IMR-90 (cell line): ENCODE results near the gene MGAT5. TPM values are rescaled to one million over a fixed set of nuclear protein-coding genes. Genes with fewer than 3 reads are reported as not detected.
A peak's percentile ranks its signal among the peaks of the same experiment; 100 is the strongest.

Source experiments
- ATAC-seq: fragments of 200-7000 bp; cut with Tn5 transposase; 2 replicates; pipeline ENCODE4 v1.9.1; 2020; ENCODE audit warnings: low read depth, mild to moderate bottlenecking, moderate library complexity
- BruUV-seq: library from RNA; stranded (reverse); fragments of 400-500 nt; replicated peaks from 2 replicates; lab custom pipeline; 2021; lab: Mats Ljungman, UMichigan
- CTCF ChIA-PET: fragments of 300-600 bp; formaldehyde crosslinking; extraction: SDS; loops from one replicate; lab custom pipeline; 2021; ENCODE audit warnings: antibody characterized with exemption; lab: Yijun Ruan, JAX
- POLR2A ChIA-PET: fragments of 300-600 bp; sonication (Branson Sonifier 250); formaldehyde crosslinking; loops from one replicate; lab custom pipeline; 2022; ENCODE audit warnings: antibody characterized with exemption; ENCODE audit not compliant: unreplicated experiment; lab: Charles Lee
- DNase-seq: peaks from one replicate; pipeline ENCODE4 v3.0.0; 2013
- H2AFZ ChIP-seq: replicated peaks from 2 replicates; pipeline ENCODE3; 2013; ENCODE audit warnings: low read length, mild to moderate bottlenecking; ENCODE audit not compliant: poor library complexity
- H2AK5ac ChIP-seq: 2 replicates; pipeline ENCODE4 v1.6.1; 2013; ENCODE audit warnings: low read depth, low read length, inconsistent platforms
- H2AK9ac ChIP-seq: replicated peaks from 2 replicates; pipeline ENCODE3; 2013; ENCODE audit warnings: mild to moderate bottlenecking, low read depth, low read length, moderate library complexity; ENCODE audit not compliant: poor library complexity
- H2BK120ac ChIP-seq: 2 replicates; pipeline ENCODE4 v1.6.1; 2013; ENCODE audit warnings: low read depth, low read length, inconsistent platforms
- H2BK15ac ChIP-seq: 3 replicates; pipeline ENCODE4 v1.6.1; 2013; ENCODE audit warnings: low read depth, low read length, inconsistent platforms
- H2BK20ac ChIP-seq: 2 replicates; pipeline ENCODE4 v1.6.1; 2013; ENCODE audit warnings: low read depth, mild to moderate bottlenecking, inconsistent platforms, low read length, moderate library complexity
- H2BK5ac ChIP-seq: 2 replicates; pipeline ENCODE4 v1.6.1; 2013; ENCODE audit warnings: mild to moderate bottlenecking, low read depth, low read length, inconsistent platforms; ENCODE audit not compliant: poor library complexity, severe bottlenecking
- H3K14ac ChIP-seq: replicated peaks from 2 replicates; pipeline ENCODE4 v1.6.1; 2013; ENCODE audit warnings: low read depth, low read length, inconsistent platforms
- H3K18ac ChIP-seq: 2 replicates; pipeline ENCODE4 v1.6.1; 2013; ENCODE audit warnings: low read depth, low read length, control low read depth
- H3K23ac ChIP-seq: 2 replicates; pipeline ENCODE4 v1.6.1; 2013; ENCODE audit warnings: low read depth, low read length, inconsistent platforms
- H3K27ac ChIP-seq: 2 replicates; pipeline ENCODE4 v1.5.1; 2013; ENCODE audit warnings: mild to moderate bottlenecking, control low read depth, low read length; ENCODE audit not compliant: insufficient read depth
- H3K27me3 ChIP-seq: 2 replicates; pipeline ENCODE4 v1.6.1; 2013; ENCODE audit warnings: low read length; ENCODE audit not compliant: control insufficient read depth, insufficient read depth
- H3K36me3 ChIP-seq: 2 replicates; pipeline ENCODE4 v1.6.1; 2013; ENCODE audit warnings: low read length, mixed read lengths; ENCODE audit not compliant: control insufficient read depth, insufficient read depth
- H3K4ac ChIP-seq: 2 replicates; pipeline ENCODE4 v1.6.1; 2013; ENCODE audit warnings: low read depth, low read length, inconsistent platforms
- H3K4me1 ChIP-seq: 2 replicates; pipeline ENCODE4 v1.6.1; 2013; ENCODE audit warnings: low read length, mixed read lengths; ENCODE audit not compliant: control insufficient read depth, insufficient read depth
- H3K4me2 ChIP-seq: 2 replicates; pipeline ENCODE4 v1.6.1; 2013; ENCODE audit warnings: low read depth, mild to moderate bottlenecking, control low read depth, low read length, moderate library complexity
- H3K4me3 ChIP-seq: 2 replicates; pipeline ENCODE4 v1.5.1; 2013; ENCODE audit warnings: low read depth, mild to moderate bottlenecking, control low read depth, low read length, moderate library complexity; ENCODE audit not compliant: insufficient read depth
- H3K56ac ChIP-seq: 2 replicates; pipeline ENCODE4 v1.6.1; 2013; ENCODE audit warnings: low read length, inconsistent platforms; ENCODE audit not compliant: insufficient read depth; ENCODE audit errors: extremely low read depth
- H3K79me1 ChIP-seq, 2 experiments: 2 replicates each; pipeline ENCODE4 v1.6.1; 2013; ENCODE audit warnings: low read length in 2 of 2, inconsistent platforms in 1 of 2, low read depth in 1 of 2
- H3K9ac ChIP-seq: 2 replicates; pipeline ENCODE4 v1.6.1; 2013; ENCODE audit warnings: low read depth, low read length, control low read depth
- H3K9me1 ChIP-seq: 2 replicates; pipeline ENCODE4 v1.6.1; 2013; ENCODE audit warnings: low read length, inconsistent platforms; ENCODE audit not compliant: insufficient read depth
- H3K9me3 ChIP-seq: 2 replicates; pipeline ENCODE4 v1.6.1; 2013; ENCODE audit warnings: low read length; ENCODE audit not compliant: control insufficient read depth, insufficient read depth
- H4K20me1 ChIP-seq: 2 replicates; pipeline ENCODE4 v1.6.1; 2013; ENCODE audit warnings: low read length, inconsistent platforms; ENCODE audit not compliant: insufficient read depth
- H4K5ac ChIP-seq: 2 replicates; pipeline ENCODE4 v1.6.1; 2013; ENCODE audit warnings: mild to moderate bottlenecking, low read depth, low read length, control low read depth
- H4K8ac ChIP-seq, 2 experiments: 2 replicates each; pipeline ENCODE4 v1.6.1; 2013; ENCODE audit warnings: low read depth in 2 of 2, low read length in 2 of 2, control low read depth in 1 of 2, inconsistent platforms in 1 of 2
- H4K91ac ChIP-seq: 2 replicates; pipeline ENCODE4 v1.6.1; 2013; ENCODE audit warnings: low read depth, low read length, inconsistent platforms; ENCODE audit not compliant: insufficient read depth
- CEBPB ChIP-seq: IDR thresholded peaks from 2 replicates; pipeline ENCODE4 v1.6.1; 2012; ENCODE audit warnings: low read depth, low read length, improper control_type of control experiment
- FOS ChIP-seq: fragments of 150-350 bp; IDR thresholded peaks from 2 replicates; pipeline ENCODE4 v1.6.1; 2016; ENCODE audit warnings: low read depth, low read length
- MAZ ChIP-seq: IDR thresholded peaks from 2 replicates; pipeline ENCODE4 v1.6.1; 2012; ENCODE audit warnings: low read depth, mild to moderate bottlenecking, low read length, improper control_type of control experiment, moderate library complexity, borderline replicate concordance
- RAD21 ChIP-seq: IDR thresholded peaks from 2 replicates; pipeline ENCODE4 v1.6.1; 2012; ENCODE audit warnings: low read length, improper control_type of control experiment
- WGBS, 2 experiments: methylation state at CpG; one replicate each; pipeline versions ENCODE4 v1.1.5 to v1.1.7; 2013; ENCODE audit warnings: missing lambda C conversion rate in 2 of 2; ENCODE audit not compliant: insufficient read length in 1 of 2; ENCODE audit errors: extremely low coverage in 2 of 2; 5-methylcytosine and 5-hydroxymethylcytosine counted together
- dilution Hi-C: fragments of 300-500 bp; cut with HindIII; formaldehyde crosslinking; loops from one replicate; pipeline ENCODE4 v1.14.3; 2018; ENCODE audit warnings: low sequenced_read_pairs; ENCODE audit not compliant: unreplicated experiment
- in situ Hi-C: fragments of 300-500 bp; cut with MboI; formaldehyde crosslinking; loops from 3 replicates; pipeline ENCODE4 v1.14.3; 2019; ENCODE audit warnings: low sequenced_read_pairs, inconsistent platforms, mixed read lengths
- intact Hi-C: fragments of 100-400 bp; cut with micrococcal nuclease; formaldehyde crosslinking; loops from 2 replicates; pipeline ENCODE4 v1.10.0; 2022
- polyA plus RNA-seq, 3 experiments: library from polyadenylated mRNA; depleted of rRNA; stranded (reverse); fragments of >200 nt; gene quantifications; 2 replicates each; pipeline ENCODE4 v1.2.3, GENCODE V29; 2012; ENCODE audit warnings: low replicate concordance in 1 of 3
- total RNA-seq: library from RNA; depleted of rRNA; stranded (reverse); fragments of >200 nt; gene quantifications from 2 replicates; pipeline ENCODE4 v1.2.3, GENCODE V29; 2012
- TF ChIP-seq, protein P1 (sequence below): fragments of 150-350 bp; IDR thresholded peaks from 2 replicates; pipeline ENCODE4 v1.6.1; 2016; ENCODE audit warnings: low read depth, mild to moderate bottlenecking, low read length, moderate library complexity, borderline replicate concordance

The MGAT5 gene
- total and polyA plus RNA-seq, 2 of the 4 experiments (the other 2 are of a cell fraction), result 22.9 to 59.9 TPM

DNA sequence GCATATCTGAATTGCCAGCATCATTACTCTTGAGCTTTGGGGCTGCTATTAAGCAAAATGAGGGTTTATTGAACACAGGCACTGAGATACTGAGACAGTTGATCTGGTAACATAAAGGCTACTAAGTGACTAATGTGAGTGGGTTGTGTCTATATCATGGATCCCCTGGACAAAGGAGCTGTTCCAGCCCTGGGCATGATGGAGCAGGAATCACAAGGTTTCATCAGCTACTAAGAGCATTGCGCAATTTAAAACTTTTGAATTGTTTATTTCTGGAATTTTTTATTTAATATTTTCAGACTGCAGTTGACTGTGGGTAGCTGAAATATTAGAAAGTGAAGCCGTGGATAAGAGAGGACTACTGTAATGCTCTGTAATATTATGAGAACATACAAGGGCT is 73.5 kb downstream of the MGAT5 start:
- no peak overlapping the region for H2AFZ ChIP-seq
- H2BK120ac ChIP-seq, result no peak overlapping the region
- no peak overlapping the region for H4K91ac ChIP-seq
- no peak overlapping the region for H2AK5ac ChIP-seq
- no peak overlapping the region for H3K4ac ChIP-seq
- H3K14ac ChIP-seq, result no peak overlapping the region
- no peak overlapping the region for H3K56ac ChIP-seq
- TF ChIP-seq CEBPB (peak; percentile 99), RAD21 (no peak), FOS (no peak), MAZ (no peak)
- TF ChIP-seq, protein P1, sequence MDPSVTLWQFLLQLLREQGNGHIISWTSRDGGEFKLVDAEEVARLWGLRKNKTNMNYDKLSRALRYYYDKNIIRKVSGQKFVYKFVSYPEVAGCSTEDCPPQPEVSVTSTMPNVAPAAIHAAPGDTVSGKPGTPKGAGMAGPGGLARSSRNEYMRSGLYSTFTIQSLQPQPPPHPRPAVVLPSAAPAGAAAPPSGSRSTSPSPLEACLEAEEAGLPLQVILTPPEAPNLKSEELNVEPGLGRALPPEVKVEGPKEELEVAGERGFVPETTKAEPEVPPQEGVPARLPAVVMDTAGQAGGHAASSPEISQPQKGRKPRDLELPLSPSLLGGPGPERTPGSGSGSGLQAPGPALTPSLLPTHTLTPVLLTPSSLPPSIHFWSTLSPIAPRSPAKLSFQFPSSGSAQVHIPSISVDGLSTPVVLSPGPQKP, result no peak
- no peak overlapping the region for H2AK9ac ChIP-seq
- H3K23ac ChIP-seq, result no peak overlapping the region
- DNase-seq, result peak; percentile 68
- H4K20me1 ChIP-seq, result no peaks in the 10 kb centered on the region
- no peaks in the 10 kb centered on the region for H3K27me3 ChIP-seq
- H3K9me3 ChIP-seq, result peaks cover 2% of the 10 kb centered on the region; the same call in 1 of the 2 replicates
- H3K79me1 ChIP-seq, result peaks cover 23 to 41% of the 10 kb centered on the region in 2 experiments; a peak in 3 of 4 replicates
- no CpG with 5 or more reads among the region's 2 CpGs for WGBS, 2 experiments
- ATAC-seq, result peak; percentile 64
- no peak overlapping the region for H4K8ac ChIP-seq
- H2BK5ac ChIP-seq, result no peak overlapping the region
- no peak overlapping the region for H3K9ac ChIP-seq
- no peaks in the 10 kb centered on the region; the same call in 1 of the 2 replicates for H3K9me1 ChIP-seq
- ChIA-PET POLR2A (no interaction called here), CTCF (no interaction called here)
- H3K18ac ChIP-seq, result 0 out of 2 replicates have a peak overlapping the region, but pooled peaks have one; percentile 7
- H3K4me3 ChIP-seq, result no peak overlapping the region
- no peaks in the 10 kb centered on the region for H3K4me1 ChIP-seq
- H2BK20ac ChIP-seq, result no peak overlapping the region
- in situ Hi-C loops, result no loop called here
- intact Hi-C loops, result no loop called here
- no TSS peak for BruUV-seq
- peak overlapping the region; percentile 9; the same call in 1 of the 2 replicates for H3K27ac ChIP-seq
- H3K4me2 ChIP-seq, result no peak overlapping the region
- no peak overlapping the region for H4K5ac ChIP-seq
- no peak overlapping the region for H2BK15ac ChIP-seq
- dilution Hi-C loops, result no loop called here
- H3K36me3 ChIP-seq, result peaks cover 5% of the 10 kb centered on the region; the same call in 1 of the 2 replicates
